IMR-90 (cell line): ENCODE data around the gene EPC2. TPM values are rescaled to one million over a fixed set of nuclear protein-coding genes. Genes with fewer than 3 reads are reported as not detected.

Experiments
- ATAC-seq: fragments of 200-7000 bp; cut with Tn5 transposase; 2 replicates; pipeline ENCODE4 v1.9.1; 2020; ENCODE audit warnings: low read depth, mild to moderate bottlenecking, moderate library complexity
- BruUV-seq: library from RNA; stranded (reverse); fragments of 400-500 nt; replicated peaks from 2 replicates; lab custom pipeline; 2021; lab: Mats Ljungman, UMichigan
- CTCF ChIA-PET: fragments of 300-600 bp; formaldehyde crosslinking; extraction: SDS; loops from one replicate; lab custom pipeline; 2021; ENCODE audit warnings: antibody characterized with exemption; lab: Yijun Ruan, JAX
- POLR2A ChIA-PET: fragments of 300-600 bp; sonication (Branson Sonifier 250); formaldehyde crosslinking; loops from one replicate; lab custom pipeline; 2022; ENCODE audit warnings: antibody characterized with exemption; ENCODE audit not compliant: unreplicated experiment; lab: Charles Lee
- DNase-seq: peaks from one replicate; pipeline ENCODE4 v3.0.0; 2013
- H2AFZ ChIP-seq: replicated peaks from 2 replicates; pipeline ENCODE3; 2013; ENCODE audit warnings: low read length, mild to moderate bottlenecking; ENCODE audit not compliant: poor library complexity
- H2AK5ac ChIP-seq: 2 replicates; pipeline ENCODE4 v1.6.1; 2013; ENCODE audit warnings: low read depth, low read length, inconsistent platforms
- H2AK9ac ChIP-seq: replicated peaks from 2 replicates; pipeline ENCODE3; 2013; ENCODE audit warnings: mild to moderate bottlenecking, low read depth, low read length, moderate library complexity; ENCODE audit not compliant: poor library complexity
- H2BK120ac ChIP-seq: 2 replicates; pipeline ENCODE4 v1.6.1; 2013; ENCODE audit warnings: low read depth, low read length, inconsistent platforms
- H2BK15ac ChIP-seq: 3 replicates; pipeline ENCODE4 v1.6.1; 2013; ENCODE audit warnings: low read depth, low read length, inconsistent platforms
- H2BK20ac ChIP-seq: 2 replicates; pipeline ENCODE4 v1.6.1; 2013; ENCODE audit warnings: low read depth, mild to moderate bottlenecking, inconsistent platforms, low read length, moderate library complexity
- H2BK5ac ChIP-seq: 2 replicates; pipeline ENCODE4 v1.6.1; 2013; ENCODE audit warnings: mild to moderate bottlenecking, low read depth, low read length, inconsistent platforms; ENCODE audit not compliant: poor library complexity, severe bottlenecking
- H3K14ac ChIP-seq: replicated peaks from 2 replicates; pipeline ENCODE4 v1.6.1; 2013; ENCODE audit warnings: low read depth, low read length, inconsistent platforms
- H3K18ac ChIP-seq: 2 replicates; pipeline ENCODE4 v1.6.1; 2013; ENCODE audit warnings: low read depth, low read length, control low read depth
- H3K23ac ChIP-seq: 2 replicates; pipeline ENCODE4 v1.6.1; 2013; ENCODE audit warnings: low read depth, low read length, inconsistent platforms
- H3K27ac ChIP-seq: 2 replicates; pipeline ENCODE4 v1.5.1; 2013; ENCODE audit warnings: mild to moderate bottlenecking, control low read depth, low read length; ENCODE audit not compliant: insufficient read depth
- H3K27me3 ChIP-seq: 2 replicates; pipeline ENCODE4 v1.6.1; 2013; ENCODE audit warnings: low read length; ENCODE audit not compliant: control insufficient read depth, insufficient read depth
- H3K36me3 ChIP-seq: 2 replicates; pipeline ENCODE4 v1.6.1; 2013; ENCODE audit warnings: low read length, mixed read lengths; ENCODE audit not compliant: control insufficient read depth, insufficient read depth
- H3K4ac ChIP-seq: 2 replicates; pipeline ENCODE4 v1.6.1; 2013; ENCODE audit warnings: low read depth, low read length, inconsistent platforms
- H3K4me1 ChIP-seq: 2 replicates; pipeline ENCODE4 v1.6.1; 2013; ENCODE audit warnings: low read length, mixed read lengths; ENCODE audit not compliant: control insufficient read depth, insufficient read depth
- H3K4me2 ChIP-seq: 2 replicates; pipeline ENCODE4 v1.6.1; 2013; ENCODE audit warnings: low read depth, mild to moderate bottlenecking, control low read depth, low read length, moderate library complexity
- H3K4me3 ChIP-seq: 2 replicates; pipeline ENCODE4 v1.5.1; 2013; ENCODE audit warnings: low read depth, mild to moderate bottlenecking, control low read depth, low read length, moderate library complexity; ENCODE audit not compliant: insufficient read depth
- H3K56ac ChIP-seq: 2 replicates; pipeline ENCODE4 v1.6.1; 2013; ENCODE audit warnings: low read length, inconsistent platforms; ENCODE audit not compliant: insufficient read depth; ENCODE audit errors: extremely low read depth
- H3K79me1 ChIP-seq, 2 experiments: 2 replicates each; pipeline ENCODE4 v1.6.1; 2013; ENCODE audit warnings: low read length in 2 of 2, inconsistent platforms in 1 of 2, low read depth in 1 of 2
- H3K9ac ChIP-seq: 2 replicates; pipeline ENCODE4 v1.6.1; 2013; ENCODE audit warnings: low read depth, low read length, control low read depth
- H3K9me1 ChIP-seq: 2 replicates; pipeline ENCODE4 v1.6.1; 2013; ENCODE audit warnings: low read length, inconsistent platforms; ENCODE audit not compliant: insufficient read depth
- H3K9me3 ChIP-seq: 2 replicates; pipeline ENCODE4 v1.6.1; 2013; ENCODE audit warnings: low read length; ENCODE audit not compliant: control insufficient read depth, insufficient read depth
- H4K20me1 ChIP-seq: 2 replicates; pipeline ENCODE4 v1.6.1; 2013; ENCODE audit warnings: low read length, inconsistent platforms; ENCODE audit not compliant: insufficient read depth
- H4K5ac ChIP-seq: 2 replicates; pipeline ENCODE4 v1.6.1; 2013; ENCODE audit warnings: mild to moderate bottlenecking, low read depth, low read length, control low read depth
- H4K8ac ChIP-seq, 2 experiments: 2 replicates each; pipeline ENCODE4 v1.6.1; 2013; ENCODE audit warnings: low read depth in 2 of 2, low read length in 2 of 2, control low read depth in 1 of 2, inconsistent platforms in 1 of 2
- H4K91ac ChIP-seq: 2 replicates; pipeline ENCODE4 v1.6.1; 2013; ENCODE audit warnings: low read depth, low read length, inconsistent platforms; ENCODE audit not compliant: insufficient read depth
- CHD1 ChIP-seq: IDR thresholded peaks from 2 replicates; pipeline ENCODE4 v1.6.1; 2012; ENCODE audit warnings: low read depth, low read length, improper control_type of control experiment
- MXI1 ChIP-seq: IDR thresholded peaks from 2 replicates; pipeline ENCODE4 v1.6.1; 2012; ENCODE audit warnings: low read depth, mild to moderate bottlenecking, low read length, moderate library complexity, borderline replicate concordance
- RAD21 ChIP-seq: IDR thresholded peaks from 2 replicates; pipeline ENCODE4 v1.6.1; 2012; ENCODE audit warnings: low read length, improper control_type of control experiment
- RFX5 ChIP-seq: IDR thresholded peaks from 2 replicates; pipeline ENCODE4 v1.8.0; 2012; ENCODE audit warnings: low read depth, mild to moderate bottlenecking, low read length, moderate library complexity
- WGBS, 2 experiments: methylation state at CpG; one replicate each; pipeline versions ENCODE4 v1.1.5 to v1.1.7; 2013; ENCODE audit warnings: missing lambda C conversion rate in 2 of 2; ENCODE audit not compliant: insufficient read length in 1 of 2; ENCODE audit errors: extremely low coverage in 2 of 2; 5-methylcytosine and 5-hydroxymethylcytosine counted together
- dilution Hi-C: fragments of 300-500 bp; cut with HindIII; formaldehyde crosslinking; loops from one replicate; pipeline ENCODE4 v1.14.3; 2018; ENCODE audit warnings: low sequenced_read_pairs; ENCODE audit not compliant: unreplicated experiment
- in situ Hi-C: fragments of 300-500 bp; cut with MboI; formaldehyde crosslinking; loops from 3 replicates; pipeline ENCODE4 v1.14.3; 2019; ENCODE audit warnings: low sequenced_read_pairs, inconsistent platforms, mixed read lengths
- intact Hi-C: fragments of 100-400 bp; cut with micrococcal nuclease; formaldehyde crosslinking; loops from 2 replicates; pipeline ENCODE4 v1.10.0; 2022
- polyA plus RNA-seq, 3 experiments: library from polyadenylated mRNA; depleted of rRNA; stranded (reverse); fragments of >200 nt; gene quantifications; 2 replicates each; pipeline ENCODE4 v1.2.3, GENCODE V29; 2012; ENCODE audit warnings: low replicate concordance in 1 of 3
- total RNA-seq: library from RNA; depleted of rRNA; stranded (reverse); fragments of >200 nt; gene quantifications from 2 replicates; pipeline ENCODE4 v1.2.3, GENCODE V29; 2012

Gene EPC2
- total and polyA plus RNA-seq, 2 of the 4 experiments (the other 2 are of a cell fraction) = 10.6 to 22.6 TPM

- peaks cover 12% of the 10 kb centered on the region for H3K9me1 ChIP-seq
- no peak overlapping the region for H3K4me3 ChIP-seq
- peaks cover 11% of the 10 kb centered on the region for H3K4me1 ChIP-seq
- H3K36me3 ChIP-seq = no peaks in the 10 kb centered on the region
- no peaks in the 10 kb centered on the region for H3K27me3 ChIP-seq
- TF ChIP-seq RFX5 (no peak), MXI1 (no peak), RAD21 (no peak), CHD1 (no peak)
- WGBS, 2 experiments = no CpG with 5 or more reads among the region's 1 CpG
- H3K23ac ChIP-seq = no peak overlapping the region
- no peak overlapping the region for H2AK9ac ChIP-seq
- H3K9ac ChIP-seq = no peak overlapping the region
- no TSS peak for BruUV-seq
- no peak overlapping the region for H3K56ac ChIP-seq
- no peak overlapping the region for H3K14ac ChIP-seq
- CTCF ChIA-PET = no interaction called here
- no peak overlapping the region for H2AFZ ChIP-seq
- no peak overlapping the region for H2BK5ac ChIP-seq
- H4K20me1 ChIP-seq = peaks cover 59% of the 10 kb centered on the region
- intact Hi-C loops = no loop called here
- in situ Hi-C loops = loop anchor here (25.0 kb wide), 1 partner anchor 892 kb away; no protein-coding TSS in a partner anchor
- H4K91ac ChIP-seq = no peak overlapping the region
- H3K4me2 ChIP-seq = no peak overlapping the region
- H2BK20ac ChIP-seq = no peak overlapping the region
- no peak overlapping the region for H3K27ac ChIP-seq
- no peak overlapping the region for H2AK5ac ChIP-seq
- POLR2A ChIA-PET = no interaction called here
- no peak overlapping the region for H4K5ac ChIP-seq
- H2BK120ac ChIP-seq = no peak overlapping the region
- no peak overlapping the region for H4K8ac ChIP-seq
- no peak overlapping the region for H3K4ac ChIP-seq
- H3K79me1 ChIP-seq = peaks cover 14 to 50% of the 10 kb centered on the region in 2 experiments
- H3K18ac ChIP-seq = no peak overlapping the region
- ATAC-seq (no peak; the same call in 1 of the 2 replicates), DNase-seq (peak; percentile 22)
- H3K9me3 ChIP-seq = no peaks in the 10 kb centered on the region
- H2BK15ac ChIP-seq = no peak overlapping the region
- dilution Hi-C loops = no loop called here
Observed at GRCh38 chr2:148670773-148671172, 26.2 kb downstream of the EPC2 start.
